ENCODE results near the gene DLG1.

Gene DLG1

GRCh38 chr3:197026481-197026866, 271.9 kb downstream of the DLG1 start:
- DNase-seq = no peak

GRCh38 chr3:197025736-197026480, 272.5 kb downstream of the DLG1 start:
- no peak for DNase-seq

DNA sequence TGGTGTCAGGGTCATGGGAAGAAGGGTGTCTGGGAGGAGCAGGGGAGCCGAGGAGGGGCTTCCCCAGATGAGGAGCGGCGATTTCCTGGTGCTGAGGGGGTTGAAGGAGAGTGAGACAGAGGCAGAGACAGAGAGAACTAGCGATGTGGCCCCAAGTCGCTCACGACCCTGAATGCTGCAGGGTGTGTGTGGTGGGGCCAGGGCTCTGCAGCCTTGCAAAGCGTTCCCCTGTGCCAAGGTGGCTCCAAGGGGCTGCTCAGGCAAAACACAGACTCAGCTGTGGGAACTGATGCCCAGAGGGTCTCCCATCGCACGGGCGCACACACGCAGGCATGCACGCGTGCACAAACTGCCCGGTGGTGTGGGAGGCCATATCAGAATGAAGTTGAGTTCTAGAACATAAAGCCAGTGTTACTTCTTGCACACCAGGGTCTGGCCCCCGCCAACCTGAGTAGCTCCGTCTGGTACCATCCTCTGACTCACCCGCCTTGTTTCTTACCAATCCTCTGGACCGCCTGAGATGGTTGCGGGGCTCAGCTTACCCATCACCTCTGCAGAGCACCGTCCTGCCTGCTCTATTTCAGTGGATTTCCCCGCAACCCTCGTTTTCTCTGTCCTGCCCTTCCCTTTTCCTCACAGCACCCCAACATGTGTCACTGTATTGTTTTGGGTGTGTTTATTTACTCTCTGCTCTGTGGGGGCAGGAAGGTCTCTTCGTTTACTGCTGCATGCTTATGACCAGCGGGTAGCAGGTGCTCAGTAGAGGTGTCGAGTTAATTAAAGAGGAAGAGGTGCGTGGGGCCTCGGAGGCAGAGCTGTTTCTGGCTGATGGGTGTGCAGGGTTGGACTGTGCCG, 273.3 kb downstream of the DLG1 start:
- DNase-seq = no peak

DNA sequence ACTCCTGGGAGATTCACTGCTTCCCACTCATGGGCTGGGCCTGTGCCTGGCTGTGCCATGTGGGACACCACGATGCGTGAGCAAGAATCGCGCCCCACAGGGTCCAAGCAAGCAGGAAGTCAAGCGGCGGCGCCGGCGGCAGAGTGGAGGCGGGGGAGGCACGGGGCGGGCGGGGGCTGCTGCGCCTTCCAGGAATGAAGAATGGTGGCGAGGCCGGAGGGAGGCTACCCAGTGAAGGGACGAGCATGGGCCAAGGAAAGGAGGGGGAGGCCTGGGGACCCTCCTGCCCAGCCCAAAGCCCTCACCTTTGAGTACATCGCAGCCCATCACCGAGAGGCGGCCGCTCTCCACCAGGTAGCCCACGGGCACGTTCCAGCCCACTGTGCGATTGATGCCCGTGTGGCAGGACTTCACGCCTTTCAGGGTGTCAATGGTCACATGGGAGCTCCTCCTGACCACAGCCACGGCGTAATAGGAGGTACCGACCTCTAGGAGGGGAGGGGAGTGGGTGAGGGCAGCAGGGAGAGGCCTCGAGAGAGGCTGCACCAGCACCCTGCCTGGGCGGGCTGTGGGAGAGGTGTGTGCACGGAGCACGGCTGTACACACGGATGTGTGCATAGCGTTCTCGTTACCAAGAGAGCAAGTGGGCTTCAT, 274.3 kb downstream of the DLG1 start:
- no peak for DNase-seq

DNA sequence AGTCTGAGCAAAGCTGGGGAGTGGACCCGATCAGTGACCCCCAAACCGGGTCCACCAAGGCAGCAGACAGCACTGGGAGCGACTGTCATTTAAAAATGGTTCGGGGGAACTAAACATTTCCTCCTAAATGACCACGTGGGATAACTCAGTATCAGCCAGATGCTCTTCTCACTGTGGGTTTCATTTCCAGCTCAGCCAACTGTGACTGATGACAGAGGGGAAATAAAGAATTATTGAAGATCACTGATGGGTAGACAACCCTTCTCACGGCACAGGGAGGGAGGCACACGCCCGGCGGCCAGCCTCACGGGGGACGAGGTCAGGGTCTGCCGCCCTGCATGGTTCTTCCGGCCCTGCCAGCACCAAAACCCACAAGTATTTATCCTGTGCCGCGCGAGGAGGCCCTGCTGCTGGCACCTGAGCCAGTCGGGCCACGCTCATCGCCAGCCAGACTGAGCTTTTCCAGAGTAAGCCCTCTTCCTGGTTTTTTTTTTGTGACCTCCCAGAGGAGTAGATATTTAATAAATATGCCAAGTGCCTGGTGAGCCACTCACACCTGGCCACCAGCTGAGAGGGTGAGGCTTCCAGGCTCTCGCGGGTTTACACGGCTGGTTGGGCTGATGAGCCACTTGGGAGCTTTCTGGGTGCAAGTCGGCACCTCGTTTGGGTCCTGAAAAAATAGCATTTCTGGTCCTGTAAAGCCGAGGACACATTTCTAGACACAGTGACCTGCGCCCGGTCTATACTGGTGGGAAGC, 275.0 kb downstream of the DLG1 start:
- peak; percentile 85 for DNase-seq

DNA sequence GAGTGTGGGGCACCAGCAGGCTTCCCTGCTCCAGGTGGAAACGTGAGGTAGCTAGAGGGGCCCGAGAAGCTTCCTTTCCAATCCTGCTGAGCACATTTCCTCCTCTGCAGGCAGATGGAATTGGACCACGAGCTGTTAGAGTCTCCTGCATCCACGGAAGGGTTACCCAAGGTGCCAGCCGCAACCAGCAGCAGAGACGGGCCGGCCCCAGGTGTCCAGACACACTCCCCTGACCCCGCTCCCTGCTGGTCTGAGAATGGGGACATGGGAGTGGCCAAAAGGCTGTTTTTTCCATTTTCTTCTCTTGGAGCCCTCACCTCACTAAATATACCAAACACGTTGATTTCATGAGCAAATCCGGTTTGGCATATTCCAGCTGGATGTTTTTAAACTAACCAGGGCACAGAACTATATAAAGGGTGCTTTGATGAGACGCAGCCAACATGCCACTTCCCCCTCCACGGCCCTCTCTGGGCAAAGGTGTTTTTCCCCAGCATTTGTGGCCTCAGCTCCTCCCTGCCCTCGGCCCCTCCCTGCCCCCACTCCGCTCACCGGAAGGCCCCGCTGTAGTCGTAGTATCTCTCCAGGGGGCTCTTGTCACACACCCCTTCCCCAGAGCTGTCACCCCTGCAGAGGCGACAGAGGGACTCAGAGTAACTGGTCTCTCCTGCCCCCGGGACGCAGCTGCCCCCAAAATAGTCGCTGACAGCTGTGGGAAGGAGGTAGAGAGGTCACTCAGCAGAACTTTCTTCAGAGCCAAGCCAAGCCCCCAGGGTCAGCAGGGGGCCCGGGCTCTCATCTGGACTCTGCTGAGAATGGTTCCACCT, 275.8 kb downstream of the DLG1 start:
- DNase-seq = no peak

DNA sequence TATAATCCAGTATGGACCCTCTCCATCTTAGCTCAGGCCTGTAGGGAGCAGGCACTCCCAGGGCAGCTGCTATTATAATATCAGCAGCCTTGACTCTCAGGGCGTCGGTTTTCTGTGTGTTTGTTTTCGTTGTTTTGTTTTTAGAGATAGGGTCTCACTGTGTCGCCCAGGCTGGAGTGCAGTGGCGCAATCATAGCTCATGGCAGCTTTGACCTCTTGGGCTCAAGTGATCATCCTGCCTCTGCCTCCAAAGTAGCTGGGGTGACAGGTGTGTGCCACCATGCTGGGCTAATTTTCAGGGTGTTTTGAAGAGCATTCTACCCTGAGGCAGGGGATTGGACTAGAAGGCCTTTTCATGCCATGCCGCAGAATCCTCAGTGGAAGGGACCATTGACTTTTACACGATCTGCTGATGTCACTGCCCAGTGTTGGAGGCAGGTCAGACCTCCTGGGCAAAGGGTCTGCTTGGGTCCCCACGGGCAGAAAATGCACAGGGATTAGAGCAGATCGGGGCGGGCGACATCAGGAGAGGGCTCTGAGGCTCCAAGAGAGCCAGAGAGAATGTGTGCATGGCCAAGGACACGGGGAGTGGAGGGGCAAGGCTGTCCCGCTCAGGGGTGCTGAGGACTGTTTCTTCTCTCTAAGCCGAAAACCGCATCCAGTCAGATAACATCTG, 276.5 kb downstream of the DLG1 start:
- DNase-seq = no peak

DNA sequence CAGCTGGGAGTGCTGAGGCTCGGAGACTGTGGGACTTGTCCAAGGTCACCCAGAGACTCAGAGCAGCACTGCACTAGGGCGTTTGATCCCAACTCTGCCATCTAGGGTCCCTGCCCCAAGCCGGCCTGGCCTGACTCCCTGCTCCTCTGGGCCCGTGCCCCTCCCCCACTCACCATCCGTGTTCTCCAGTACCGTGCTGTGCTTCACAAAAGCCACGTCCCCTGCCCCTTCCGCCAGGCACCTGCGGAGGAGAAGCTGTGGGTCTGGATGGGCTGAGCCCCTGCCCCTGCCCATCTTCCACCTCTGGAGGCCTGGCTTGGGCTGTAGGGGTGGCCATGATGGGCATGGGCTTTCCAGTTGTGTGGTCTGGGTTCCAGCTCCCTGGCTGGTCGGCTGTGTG, 277.2 kb downstream of the DLG1 start:
- no peak for DNase-seq

DNA sequence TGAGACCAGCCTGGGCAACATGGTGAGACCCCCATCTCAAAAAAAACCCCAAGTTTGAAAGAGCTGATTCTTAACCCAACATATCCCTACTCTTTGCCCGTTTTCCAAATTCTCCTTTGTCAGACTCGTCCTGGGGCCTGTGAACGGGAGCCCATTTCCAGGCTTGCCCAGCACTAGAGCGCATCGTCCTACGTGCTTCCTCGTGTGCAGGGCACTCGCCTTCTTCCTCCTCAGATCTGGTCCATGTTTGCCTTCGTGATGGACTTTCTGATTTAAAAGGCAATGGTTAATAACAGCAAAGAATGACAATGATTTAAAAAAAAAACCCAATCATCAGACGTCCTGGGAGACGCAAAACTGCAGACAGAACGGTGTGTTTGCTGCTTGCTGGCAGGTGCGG, 278.9 kb downstream of the DLG1 start:
- DNase-seq = no peak

- DNase-seq = no peak
These were observed 279.4 kb downstream of the DLG1 start for GRCh38 chr3:197019021-197019420.

DNA sequence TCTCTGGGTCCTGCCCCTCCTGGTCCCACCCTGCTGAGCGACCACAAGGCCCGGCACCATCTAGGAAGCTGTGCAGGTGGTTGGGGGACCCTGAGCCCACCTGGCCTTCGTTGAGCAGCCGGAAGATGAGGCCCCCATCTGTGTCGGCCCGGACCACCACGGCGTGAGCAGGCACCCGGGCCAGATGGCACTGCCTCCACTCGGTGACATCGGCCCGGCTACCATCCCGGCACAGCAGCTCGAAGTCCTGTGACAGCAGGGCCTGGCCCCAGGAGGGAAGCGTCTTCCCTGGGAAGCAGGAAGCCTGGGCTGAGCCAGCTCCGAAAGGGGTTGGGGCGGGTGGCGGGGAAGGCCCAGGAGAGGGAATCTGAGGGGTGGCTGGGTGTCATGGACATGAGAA, 281.4 kb downstream of the DLG1 start:
- no peak for DNase-seq

DNA sequence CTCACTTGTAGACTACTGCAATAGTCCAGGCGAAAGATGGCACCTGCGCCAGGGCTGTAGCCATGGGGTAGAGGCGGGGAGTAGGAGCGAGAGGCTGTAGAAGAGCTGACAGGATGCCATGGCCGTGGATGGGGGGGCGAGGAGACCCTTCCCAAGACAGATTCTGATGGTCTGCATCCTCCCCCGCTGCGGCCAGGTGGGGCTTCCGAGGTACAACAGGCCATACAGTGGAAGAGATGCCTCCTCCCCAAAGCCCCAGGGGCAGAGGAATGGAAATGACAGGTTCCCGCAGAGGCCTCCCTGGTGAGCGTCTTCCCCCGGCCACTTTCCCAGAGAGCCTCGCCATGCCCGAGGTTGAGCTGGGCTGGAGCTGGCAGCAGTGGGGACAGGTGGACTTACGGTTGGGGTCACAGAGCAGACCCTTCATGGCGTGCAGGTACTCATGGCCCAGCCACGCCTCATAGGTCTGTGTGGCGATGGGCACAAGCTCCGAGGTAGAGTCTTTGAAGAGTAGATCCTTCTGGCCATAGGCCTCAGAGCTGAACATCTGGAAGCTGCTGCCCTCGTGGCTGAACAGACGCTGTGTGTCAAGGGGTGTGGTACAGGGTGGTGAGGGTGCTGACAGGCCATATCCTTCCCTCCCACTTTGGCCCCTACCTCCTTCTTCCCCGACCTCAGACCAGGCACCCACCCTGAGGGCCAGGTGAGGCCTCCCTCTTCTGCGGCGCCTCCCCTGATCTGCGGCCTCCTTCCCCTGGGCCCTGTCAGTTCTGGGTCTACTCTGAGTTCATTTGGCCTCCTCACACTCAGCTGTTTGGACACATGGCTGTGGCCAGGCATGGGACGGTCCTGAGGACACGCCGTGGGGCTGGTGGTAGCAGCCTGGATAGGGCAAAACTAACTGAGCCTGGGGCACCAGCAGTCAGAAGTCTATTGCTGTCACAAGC, 282.3 kb downstream of the DLG1 start:
- DNase-seq = no peak

DNA sequence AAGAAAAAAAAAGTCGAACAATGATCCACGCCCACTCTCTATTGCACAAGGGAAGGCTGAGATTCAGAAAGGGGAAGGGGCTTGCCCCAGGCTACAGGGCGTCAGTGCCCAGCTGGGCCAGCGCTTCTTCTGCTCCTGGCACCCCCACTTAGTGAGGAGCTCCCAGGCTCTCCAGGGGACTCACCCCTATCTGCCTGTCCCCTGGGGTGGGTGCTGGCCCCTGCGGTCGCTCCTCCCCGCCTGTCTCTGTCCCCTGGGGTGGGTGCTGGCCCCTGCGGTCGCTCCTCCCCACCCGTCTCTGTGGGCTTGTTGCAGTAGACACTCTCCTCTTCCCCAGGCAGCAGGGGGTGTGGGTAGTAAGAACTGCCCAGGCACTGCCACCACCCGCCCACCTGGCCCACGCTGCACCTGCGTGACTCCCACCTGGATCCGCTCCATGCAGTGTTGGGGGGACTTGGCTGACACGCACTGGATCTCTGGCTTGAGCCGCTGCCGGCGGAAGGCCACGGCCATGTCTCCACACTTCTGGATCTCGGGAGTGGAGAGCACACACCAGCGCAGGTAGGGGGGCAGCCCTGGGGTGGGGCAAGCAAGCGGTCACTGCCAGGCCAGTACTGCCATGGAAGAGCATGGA, 283.4 kb downstream of the DLG1 start:
- no peak for DNase-seq

DNA sequence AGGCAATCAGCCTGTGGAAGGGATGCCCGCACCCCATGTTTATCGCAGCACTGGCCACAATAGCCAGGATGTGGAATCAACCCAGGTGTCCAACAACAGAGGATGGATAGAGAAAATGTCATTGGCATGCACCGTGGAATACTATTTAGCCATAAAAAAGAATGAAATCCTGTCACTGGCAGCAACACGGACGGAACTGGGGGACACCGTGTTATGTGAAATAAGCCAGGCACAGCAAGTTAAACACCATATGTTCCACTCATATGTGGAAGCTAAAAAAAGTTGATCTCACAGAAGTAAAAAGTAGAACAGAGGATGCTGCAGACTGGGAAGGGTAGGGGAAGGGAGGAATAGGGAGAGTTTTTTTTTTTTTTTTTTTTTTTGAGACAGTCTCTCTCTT, 284.4 kb downstream of the DLG1 start:
- no peak for DNase-seq

DNA sequence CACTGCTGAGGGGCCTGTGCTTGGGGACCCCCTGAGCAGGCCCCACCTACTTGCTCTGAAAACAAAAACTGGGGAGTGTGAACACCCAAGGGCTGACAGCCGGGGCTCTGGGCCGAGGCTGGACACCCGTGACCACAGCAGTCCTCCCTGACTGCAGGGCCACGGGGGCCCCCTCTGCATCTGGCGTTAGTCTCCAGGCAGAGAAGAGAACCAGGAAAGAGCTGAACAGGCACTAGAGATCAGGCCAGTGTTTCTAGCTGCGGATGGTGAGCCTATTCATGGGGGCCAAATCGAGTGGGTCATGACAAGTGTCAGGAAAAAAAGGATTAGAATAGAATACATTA, 285.9 kb downstream of the DLG1 start:
- no peak for DNase-seq

- DNase-seq = no peak
These were observed 286.5 kb downstream of the DLG1 start for GRCh38 chr3:197011780-197012539.

GRCh38 chr3:197010556-197011351, 287.7 kb downstream of the DLG1 start:
- DNase-seq = no peak

- DNase-seq = no peak
These were observed 288.8 kb downstream of the DLG1 start for GRCh38 chr3:197009532-197010019.
